Transverse colon (tissue), 4 donors: ENCODE results near the gene RPS3.

Experiments
- POLR2A ChIP-seq: fragments of 450-650 bp; IDR thresholded peaks from one replicate; pipeline ENCODE4 v1.6.1; 2016; ENCODE audit warnings: antibody characterized with exemption, mild to moderate bottlenecking, moderate library complexity
- POLR2AphosphoS5 ChIP-seq, 3 donors: sonication (generic); formaldehyde crosslinking; IDR thresholded peaks; one replicate each; pipeline ENCODE4 v1.6.1; 2016; ENCODE audit warnings: antibody characterized with exemption in 3 of 3
- TF ChIP-seq, protein P1 (sequence below), 5 experiments: fragments of 200-600 bp in 3 of 5; fragments of 450-650 bp in 2 of 5; sonication (generic) in 3 of 5; IDR thresholded peaks; 1 replicate in 2 of 5; 2 replicates in 3 of 5; pipeline ENCODE4 v1.5.1; 2016 to 2017; ENCODE audit warnings: antibody characterized with exemption in 5 of 5, inconsistent platforms in 3 of 5, mild to moderate bottlenecking in 2 of 5, moderate library complexity in 1 of 5

GRCh38 chr11:75371949-75372876, 27.1 kb upstream of the RPS3 start:
- TF ChIP-seq, protein P1, sequence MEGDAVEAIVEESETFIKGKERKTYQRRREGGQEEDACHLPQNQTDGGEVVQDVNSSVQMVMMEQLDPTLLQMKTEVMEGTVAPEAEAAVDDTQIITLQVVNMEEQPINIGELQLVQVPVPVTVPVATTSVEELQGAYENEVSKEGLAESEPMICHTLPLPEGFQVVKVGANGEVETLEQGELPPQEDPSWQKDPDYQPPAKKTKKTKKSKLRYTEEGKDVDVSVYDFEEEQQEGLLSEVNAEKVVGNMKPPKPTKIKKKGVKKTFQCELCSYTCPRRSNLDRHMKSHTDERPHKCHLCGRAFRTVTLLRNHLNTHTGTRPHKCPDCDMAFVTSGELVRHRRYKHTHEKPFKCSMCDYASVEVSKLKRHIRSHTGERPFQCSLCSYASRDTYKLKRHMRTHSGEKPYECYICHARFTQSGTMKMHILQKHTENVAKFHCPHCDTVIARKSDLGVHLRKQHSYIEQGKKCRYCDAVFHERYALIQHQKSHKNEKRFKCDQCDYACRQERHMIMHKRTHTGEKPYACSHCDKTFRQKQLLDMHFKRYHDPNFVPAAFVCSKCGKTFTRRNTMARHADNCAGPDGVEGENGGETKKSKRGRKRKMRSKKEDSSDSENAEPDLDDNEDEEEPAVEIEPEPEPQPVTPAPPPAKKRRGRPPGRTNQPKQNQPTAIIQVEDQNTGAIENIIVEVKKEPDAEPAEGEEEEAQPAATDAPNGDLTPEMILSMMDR (IDR thresholded peaks at IDR 0.05) = no peak
- no peak for TF ChIP-seq POLR2A
- peak in 2 of 3 donors; percentile 35 to 70 for TF ChIP-seq POLR2AphosphoS5 (IDR thresholded peaks at IDR 0.05)
